VCaP (cell line): Measurements from ENCODE around the gene PARD6B.

ENCODE experiments used
- H3K27ac ChIP-seq: fragments of 450-650 bp; 2 replicates; pipeline ENCODE4 v1.5.1; 2017
- TF ChIP-seq, protein P1 (sequence below): fragments of 450-650 bp; conservative IDR thresholded peaks from 2 replicates; pipeline ENCODE4 v1.5.1; 2017; ENCODE audit warnings: mild to moderate bottlenecking, moderate library complexity

The PARD6B gene

DNA sequence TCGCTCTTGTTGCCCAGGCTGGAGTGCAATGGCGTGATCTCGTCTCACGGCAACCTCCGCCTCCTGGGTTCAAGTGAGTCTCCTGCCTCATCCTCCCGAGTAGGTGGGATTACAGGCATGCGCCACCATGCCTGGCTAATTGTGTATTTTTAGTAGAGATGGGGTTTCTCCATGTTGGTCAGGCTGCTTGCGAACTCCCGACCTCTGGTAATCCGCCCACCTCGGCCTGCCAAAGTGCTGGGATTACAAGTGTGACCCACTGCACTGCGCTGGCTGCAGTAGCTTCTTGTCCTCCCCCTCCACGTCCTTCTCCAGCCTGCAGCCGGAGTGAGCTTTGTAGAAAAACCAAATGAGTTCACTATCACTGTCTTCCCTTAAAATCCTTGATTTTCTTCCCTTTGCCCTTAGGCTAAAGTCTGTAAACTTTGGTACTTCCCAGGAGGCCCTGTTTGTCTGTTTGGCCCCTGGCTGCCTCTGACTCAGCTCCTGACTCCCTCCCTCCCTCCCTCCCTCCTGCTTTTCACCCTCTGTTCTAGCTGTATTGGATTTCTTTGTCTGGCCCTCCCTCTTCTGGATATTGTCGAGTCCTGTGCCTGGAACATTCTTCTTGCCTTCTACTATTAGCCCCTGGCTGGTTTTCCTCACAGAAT is 12.9 kb downstream of the PARD6B start:
- TF ChIP-seq, protein P1, sequence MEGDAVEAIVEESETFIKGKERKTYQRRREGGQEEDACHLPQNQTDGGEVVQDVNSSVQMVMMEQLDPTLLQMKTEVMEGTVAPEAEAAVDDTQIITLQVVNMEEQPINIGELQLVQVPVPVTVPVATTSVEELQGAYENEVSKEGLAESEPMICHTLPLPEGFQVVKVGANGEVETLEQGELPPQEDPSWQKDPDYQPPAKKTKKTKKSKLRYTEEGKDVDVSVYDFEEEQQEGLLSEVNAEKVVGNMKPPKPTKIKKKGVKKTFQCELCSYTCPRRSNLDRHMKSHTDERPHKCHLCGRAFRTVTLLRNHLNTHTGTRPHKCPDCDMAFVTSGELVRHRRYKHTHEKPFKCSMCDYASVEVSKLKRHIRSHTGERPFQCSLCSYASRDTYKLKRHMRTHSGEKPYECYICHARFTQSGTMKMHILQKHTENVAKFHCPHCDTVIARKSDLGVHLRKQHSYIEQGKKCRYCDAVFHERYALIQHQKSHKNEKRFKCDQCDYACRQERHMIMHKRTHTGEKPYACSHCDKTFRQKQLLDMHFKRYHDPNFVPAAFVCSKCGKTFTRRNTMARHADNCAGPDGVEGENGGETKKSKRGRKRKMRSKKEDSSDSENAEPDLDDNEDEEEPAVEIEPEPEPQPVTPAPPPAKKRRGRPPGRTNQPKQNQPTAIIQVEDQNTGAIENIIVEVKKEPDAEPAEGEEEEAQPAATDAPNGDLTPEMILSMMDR: no peak
- peak overlapping the region; percentile 49 for H3K27ac ChIP-seq

DNA sequence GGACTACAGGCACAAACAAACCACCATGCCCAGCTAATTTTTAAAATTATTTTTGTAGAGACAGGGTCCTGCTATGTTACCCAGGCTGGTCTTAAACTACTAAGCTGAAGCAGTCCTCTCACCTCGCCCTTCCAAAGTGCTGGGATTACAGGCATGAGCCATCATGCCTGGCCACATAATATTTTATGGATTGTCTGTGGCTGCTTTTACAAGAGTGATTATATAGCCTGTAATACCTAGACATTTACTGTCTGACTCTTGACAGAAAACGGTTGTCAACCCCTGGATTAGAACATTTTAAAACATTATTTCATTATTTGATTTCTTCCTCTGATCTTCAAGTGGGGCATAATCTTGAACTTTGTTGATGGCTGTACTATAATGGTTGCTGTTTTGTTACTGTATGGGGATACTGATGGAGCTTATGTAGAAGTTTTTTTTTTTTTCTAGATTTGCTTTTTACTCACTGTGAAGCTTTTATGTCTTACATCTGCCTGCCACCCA is 14.3 kb downstream of the PARD6B start:
- TF ChIP-seq, protein P1: no peak
- peak overlapping the region; percentile 17; the same call in 1 of the 2 replicates for H3K27ac ChIP-seq

DNA sequence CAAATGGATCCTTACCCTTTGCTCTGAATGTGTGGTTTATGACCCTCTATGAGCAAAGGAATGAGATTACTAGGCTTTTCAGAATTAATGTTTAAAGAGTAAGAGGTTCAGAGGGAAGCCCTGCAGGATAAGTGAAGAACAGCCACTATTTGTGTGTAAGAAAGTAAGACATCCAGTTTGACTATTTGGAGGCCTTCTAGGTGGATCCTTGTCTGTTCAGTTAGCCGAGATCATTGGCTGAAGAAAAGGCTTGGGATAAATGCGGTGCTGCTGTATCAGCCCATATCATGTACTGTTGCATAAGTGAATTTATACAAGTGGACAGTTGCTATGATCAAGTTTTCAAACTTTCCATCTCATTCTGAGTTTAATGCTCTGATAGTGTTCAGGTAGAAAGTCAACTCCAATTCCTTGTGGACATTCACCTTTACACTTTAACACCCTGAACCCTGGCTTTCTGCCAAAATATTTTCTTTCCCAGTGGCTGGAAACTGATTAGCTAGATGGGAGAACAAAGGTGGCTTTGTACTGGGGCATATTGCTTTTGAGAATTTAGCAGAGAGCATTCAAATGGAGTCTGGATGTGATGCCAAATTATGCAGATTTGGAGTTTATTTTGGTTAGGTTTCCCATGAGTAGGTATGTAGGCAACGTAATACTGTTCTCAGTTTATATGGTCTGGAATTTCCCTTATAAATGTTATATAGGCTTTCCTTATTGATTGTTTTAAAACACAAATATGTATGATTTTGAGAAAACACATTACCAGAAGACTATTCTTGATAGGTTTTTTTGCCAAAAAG is 15.0 kb downstream of the PARD6B start:
- TF ChIP-seq, protein P1: no peak
- H3K27ac ChIP-seq: peak overlapping the region; percentile 17

DNA sequence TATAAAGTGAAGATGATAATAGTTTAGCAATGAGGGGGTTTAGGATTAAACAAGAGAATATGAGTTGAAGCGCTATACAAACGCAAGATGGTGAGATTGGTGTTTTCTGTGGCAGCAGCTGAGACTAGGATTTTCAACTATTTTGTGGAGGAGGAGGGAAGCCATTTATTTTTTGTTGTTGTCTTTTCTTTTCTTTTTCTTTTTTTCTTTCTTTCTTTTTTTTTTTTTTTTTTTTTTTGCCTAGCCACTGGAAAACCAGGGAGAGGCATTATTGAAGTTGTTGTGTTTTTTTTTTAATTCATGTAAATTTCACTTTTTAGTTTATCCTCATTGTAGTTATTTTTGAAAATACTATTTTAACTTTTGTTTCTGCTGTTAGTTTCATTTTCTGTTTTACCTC is 15.9 kb downstream of the PARD6B start:
- peak overlapping the region; percentile 17 for H3K27ac ChIP-seq
- TF ChIP-seq, protein P1: no peak

DNA sequence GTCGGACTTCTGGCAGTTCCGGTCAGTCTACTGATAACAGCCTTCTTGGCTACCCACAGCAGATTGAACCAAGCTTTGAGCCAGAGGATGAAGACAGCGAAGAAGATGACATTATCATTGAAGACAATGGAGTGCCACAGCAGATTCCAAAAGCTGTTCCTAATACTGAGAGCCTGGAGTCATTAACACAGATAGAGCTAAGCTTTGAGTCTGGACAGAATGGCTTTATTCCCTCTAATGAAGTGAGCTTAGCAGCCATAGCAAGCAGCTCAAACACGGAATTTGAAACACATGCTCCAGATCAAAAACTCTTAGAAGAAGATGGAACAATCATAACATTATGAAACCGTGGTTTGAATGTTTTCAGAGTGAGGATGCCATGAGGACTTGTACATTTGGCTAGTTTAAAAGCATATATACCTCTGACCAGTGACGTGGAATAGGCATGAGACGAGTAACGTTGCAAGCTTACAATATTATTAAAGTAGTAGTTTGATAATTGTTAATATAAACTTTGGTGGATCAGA is 18.8 kb downstream of the PARD6B start:
- TF ChIP-seq, protein P1: no peak
- no peak overlapping the region for H3K27ac ChIP-seq

DNA sequence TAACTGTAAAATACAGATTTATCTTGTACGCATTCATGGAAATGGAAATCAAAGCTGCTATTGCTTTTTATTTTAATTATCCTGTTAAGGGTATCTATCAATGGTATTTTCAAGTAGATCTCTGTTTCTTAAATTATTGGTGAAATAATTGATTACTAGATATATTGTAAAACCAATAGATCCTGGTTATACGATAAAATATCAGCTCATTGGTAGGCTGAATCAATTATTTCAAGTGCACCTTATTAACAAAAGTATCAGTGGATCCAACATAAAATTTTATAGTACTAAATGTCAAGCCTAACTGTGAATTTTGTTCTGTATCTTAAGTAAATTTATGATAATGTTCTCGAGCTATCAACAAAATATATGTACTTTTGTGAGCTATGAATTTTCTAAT is 21.8 kb downstream of the PARD6B start:
- H3K27ac ChIP-seq: no peak overlapping the region
- TF ChIP-seq, protein P1: no peak

DNA sequence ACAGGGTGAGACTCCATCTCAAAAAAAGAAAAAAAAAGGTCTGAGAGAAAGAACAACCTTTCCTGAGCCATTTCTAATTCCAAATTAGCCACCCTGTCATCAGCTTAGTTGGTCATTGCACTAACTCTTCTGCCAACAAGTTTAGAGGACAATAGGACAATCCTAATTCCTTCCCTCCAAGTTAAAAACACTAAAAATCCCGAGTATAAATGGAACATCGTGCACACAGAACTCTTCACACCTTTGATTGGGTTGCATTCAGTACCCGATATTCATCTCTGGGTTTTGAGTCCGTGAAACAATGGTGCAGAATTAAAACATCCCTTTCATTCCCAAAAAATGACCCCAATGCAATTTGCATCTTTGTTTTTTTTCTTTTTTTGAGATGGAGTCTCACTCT is 23.0 kb downstream of the PARD6B start:
- H3K27ac ChIP-seq: no peak overlapping the region
- TF ChIP-seq, protein P1: no peak
